ENCODE results near the gene CRIM1. TPM values are rescaled to one million over a fixed set of nuclear protein-coding genes. Genes with fewer than 3 reads are reported as not detected.

Gene CRIM1
- polyA plus RNA-seq, 3 donors from 2014 or later = 1.9 to 3.3 (median 3.0) TPM

- H3K9me3 Mint-ChIP-seq = no peaks in the 10 kb centered on the region
- no peaks in the 10 kb centered on the region for H3K36me3 Mint-ChIP-seq
- peaks cover 0 to 3% of the 10 kb centered on the region in 2 donors for H3K4me1 Mint-ChIP-seq
- no peaks in the 10 kb centered on the region for H3K27me3 Mint-ChIP-seq (ENCODE audit: low read depth in 3 of 3)
- no peak overlapping the region for H3K4me3 Mint-ChIP-seq
- DNase-seq = no peak
- H3K27ac Mint-ChIP-seq = no peak overlapping the region
Observed at GRCh38 chr2:36404318-36404717, 48.7 kb downstream of the CRIM1 start.

DNA sequence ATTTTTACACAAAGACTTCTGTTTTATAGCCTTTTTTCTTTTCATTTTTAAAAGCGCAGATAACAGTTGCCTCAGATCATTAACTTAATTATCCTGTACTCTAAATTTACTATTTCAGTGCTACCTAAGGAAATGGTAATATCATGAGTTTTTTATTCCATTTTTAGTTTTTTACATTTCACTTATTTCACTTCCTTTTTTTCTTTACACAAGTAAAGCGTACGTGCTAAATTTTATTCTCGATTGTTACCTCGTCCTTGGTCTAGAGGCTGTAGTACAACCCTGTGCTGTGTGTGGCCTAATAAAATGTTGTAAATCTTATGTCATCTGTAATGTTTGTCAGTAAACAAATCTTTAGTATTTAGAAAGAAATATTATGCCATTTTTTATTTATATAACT is 49.2 kb downstream of the CRIM1 start:
- Mint-ChIP-seq H3K4me1 (peaks cover 2 to 3% of the 10 kb centered on the region in 2 donors), H3K9me3 (no peaks in the 10 kb centered on the region), H3K4me3 (no peak overlapping the region), H3K27ac (no peak overlapping the region), H3K27me3 (ENCODE audit: low read depth in 3 of 3) (no peaks in the 10 kb centered on the region), H3K36me3 (no peaks in the 10 kb centered on the region)
- DNase-seq = no peak

DNA sequence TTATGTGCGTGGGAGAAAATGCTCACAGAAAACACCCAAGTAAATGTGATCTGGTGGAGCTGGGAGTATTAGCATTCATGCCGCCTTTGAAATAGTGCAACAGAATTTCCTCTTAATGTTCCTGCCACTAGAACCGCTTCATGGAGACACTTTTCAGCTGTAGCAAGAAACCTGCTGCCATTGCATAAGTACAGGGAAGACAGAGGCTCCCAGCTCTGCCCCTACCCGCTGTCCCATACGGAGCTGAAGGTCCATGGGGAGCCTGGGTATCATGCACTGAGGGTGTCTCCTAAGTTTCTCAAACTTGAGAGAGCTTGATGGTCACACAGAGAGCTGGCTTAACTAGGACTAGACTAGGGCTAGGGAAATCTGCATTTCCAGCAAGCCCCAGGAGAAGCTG is 49.6 kb downstream of the CRIM1 start:
- Mint-ChIP-seq H3K4me3 (no peak overlapping the region), H3K9me3 (no peaks in the 10 kb centered on the region), H3K36me3 (no peaks in the 10 kb centered on the region), H3K27ac (no peak overlapping the region), H3K4me1 (peaks cover 3 to 6% of the 10 kb centered on the region in 2 donors), H3K27me3 (ENCODE audit: low read depth in 3 of 3) (no peaks in the 10 kb centered on the region)
- no peak for DNase-seq

GRCh38 chr2:36406296-36406695 is 50.7 kb downstream of the CRIM1 start:
- Mint-ChIP-seq H3K4me3 (no peak overlapping the region), H3K36me3 (no peaks in the 10 kb centered on the region), H3K9me3 (no peaks in the 10 kb centered on the region), H3K27ac (no peak overlapping the region), H3K27me3 (ENCODE audit: low read depth in 3 of 3) (no peaks in the 10 kb centered on the region), H3K4me1 (peaks cover 3 to 16% of the 10 kb centered on the region in 2 donors)
- no peak for DNase-seq

- no peaks in the 10 kb centered on the region for H3K27me3 Mint-ChIP-seq (ENCODE audit: low read depth in 3 of 3)
- no peak overlapping the region for H3K4me3 Mint-ChIP-seq
- H3K27ac Mint-ChIP-seq = no peak overlapping the region
- no peak for DNase-seq
- H3K9me3 Mint-ChIP-seq = no peaks in the 10 kb centered on the region
- H3K36me3 Mint-ChIP-seq = no peaks in the 10 kb centered on the region
- peaks cover 3 to 19% of the 10 kb centered on the region in 2 donors for H3K4me1 Mint-ChIP-seq
Observed at GRCh38 chr2:36407413-36407812, 51.8 kb downstream of the CRIM1 start.

DNA sequence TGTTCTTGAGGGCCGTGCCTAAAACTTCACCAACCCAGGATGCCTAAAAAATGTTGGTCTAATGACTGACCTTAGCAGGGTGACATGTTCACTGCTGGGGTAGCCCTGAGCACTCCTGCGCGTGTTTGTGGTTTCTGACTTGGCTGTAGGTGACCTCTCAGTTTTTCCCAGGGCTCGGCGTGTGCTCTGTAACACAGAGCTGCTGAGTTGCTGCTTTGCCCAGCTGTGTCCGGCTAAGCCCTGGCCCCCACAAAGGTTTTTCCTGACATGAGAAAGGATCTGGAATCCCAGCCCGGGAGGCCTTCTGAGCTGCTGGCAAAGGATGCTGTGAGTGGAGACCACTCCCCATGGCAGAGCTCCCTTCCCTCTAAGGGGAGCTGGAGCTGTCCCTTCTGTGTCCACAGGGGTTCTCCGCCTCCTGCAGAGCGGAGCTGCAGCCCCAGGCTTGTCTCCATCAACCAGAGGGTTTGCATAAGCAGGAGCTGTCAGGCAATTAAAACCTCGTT is 52.7 kb downstream of the CRIM1 start:
- no peak for DNase-seq
- Mint-ChIP-seq H3K36me3 (no peaks in the 10 kb centered on the region), H3K27ac (no peak overlapping the region), H3K4me3 (no peak overlapping the region), H3K4me1 (peaks cover 3 to 19% of the 10 kb centered on the region in 2 donors), H3K27me3 (ENCODE audit: low read depth in 3 of 3) (no peaks in the 10 kb centered on the region), H3K9me3 (no peaks in the 10 kb centered on the region)

DNA sequence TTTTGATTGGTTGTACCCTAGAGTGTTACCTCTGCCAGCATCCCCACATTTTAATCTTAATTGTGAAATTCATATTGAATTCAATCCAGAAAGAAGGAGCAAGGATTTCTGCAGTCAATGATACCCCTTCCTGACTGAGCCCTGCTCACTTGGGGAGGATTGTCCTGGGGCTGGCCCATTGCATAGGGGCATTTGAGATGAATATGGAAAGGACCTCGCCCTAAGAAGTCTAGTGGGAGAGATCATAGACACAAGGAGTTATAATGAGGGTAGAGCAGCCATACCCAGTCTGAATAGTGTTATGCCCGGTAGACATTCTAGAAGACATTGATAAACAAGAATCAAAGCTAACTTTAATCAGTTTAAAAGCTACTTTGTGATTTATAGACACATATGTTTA is 53.8 kb downstream of the CRIM1 start:
- H3K36me3 Mint-ChIP-seq = no peaks in the 10 kb centered on the region
- no peak for DNase-seq
- H3K4me1 Mint-ChIP-seq = peaks cover 2 to 19% of the 10 kb centered on the region in 2 donors
- H3K9me3 Mint-ChIP-seq = no peaks in the 10 kb centered on the region
- no peak overlapping the region for H3K4me3 Mint-ChIP-seq
- H3K27me3 Mint-ChIP-seq (ENCODE audit: low read depth in 3 of 3) = no peaks in the 10 kb centered on the region
- no peak overlapping the region for H3K27ac Mint-ChIP-seq

- Mint-ChIP-seq H3K4me1 (peaks cover 0 to 19% of the 10 kb centered on the region in 2 donors), H3K27me3 (ENCODE audit: low read depth in 3 of 3) (peaks cover 0 to 2% (median 0%) of the 10 kb centered on the region in 3 donors), H3K4me3 (no peak overlapping the region), H3K27ac (no peak overlapping the region), H3K9me3 (no peaks in the 10 kb centered on the region), H3K36me3 (peaks cover 0 to 4% (median 0%) of the 10 kb centered on the region in 3 donors)
- DNase-seq = no peak
Observed at GRCh38 chr2:36409935-36410334, 54.4 kb downstream of the CRIM1 start.

- H3K27ac Mint-ChIP-seq = no peak overlapping the region
- H3K36me3 Mint-ChIP-seq = peaks cover 0 to 4% (median 0%) of the 10 kb centered on the region in 3 donors
- no peak overlapping the region for H3K4me3 Mint-ChIP-seq
- DNase-seq = no peak
- H3K9me3 Mint-ChIP-seq = no peaks in the 10 kb centered on the region
- peaks cover 0 to 2% (median 0%) of the 10 kb centered on the region in 3 donors for H3K27me3 Mint-ChIP-seq (ENCODE audit: low read depth in 3 of 3)
- peaks cover 0 to 19% of the 10 kb centered on the region in 2 donors for H3K4me1 Mint-ChIP-seq
Observed at GRCh38 chr2:36410681-36411080, 55.1 kb downstream of the CRIM1 start.

- peaks cover 0 to 4% (median 0%) of the 10 kb centered on the region in 3 donors for H3K36me3 Mint-ChIP-seq
- no peak overlapping the region for H3K27ac Mint-ChIP-seq
- DNase-seq = no peak
- H3K4me3 Mint-ChIP-seq = no peak overlapping the region
- no peaks in the 10 kb centered on the region for H3K9me3 Mint-ChIP-seq
- peaks cover 0 to 2% (median 0%) of the 10 kb centered on the region in 3 donors for H3K27me3 Mint-ChIP-seq (ENCODE audit: low read depth in 3 of 3)
- H3K4me1 Mint-ChIP-seq = peaks cover 0 to 19% of the 10 kb centered on the region in 2 donors
Observed at GRCh38 chr2:36411962-36412444, 56.4 kb downstream of the CRIM1 start.

GRCh38 chr2:36413218-36413617 is 57.6 kb downstream of the CRIM1 start:
- DNase-seq = no peak

GRCh38 chr2:36414307-36414706 is 58.7 kb downstream of the CRIM1 start:
- H3K27me3 Mint-ChIP-seq (ENCODE audit: low read depth in 3 of 3) = peaks cover 0 to 3% (median 0%) of the 10 kb centered on the region in 3 donors
- H3K4me1 Mint-ChIP-seq = peaks cover 0 to 19% of the 10 kb centered on the region in 2 donors
- no peak for DNase-seq
- no peaks in the 10 kb centered on the region for H3K9me3 Mint-ChIP-seq
- no peak overlapping the region for H3K4me3 Mint-ChIP-seq
- peaks cover 0 to 8% (median 0%) of the 10 kb centered on the region in 3 donors for H3K36me3 Mint-ChIP-seq
- peak overlapping the region in 1 of 6 donors; percentile 41 for H3K27ac Mint-ChIP-seq

More at GRCh38 chr2:36413218-36413617, 57.6 kb downstream of the CRIM1 start:
- Mint-ChIP-seq H3K9me3 (no peaks in the 10 kb centered on the region), H3K36me3 (peaks cover 0 to 8% (median 0%) of the 10 kb centered on the region in 3 donors), H3K27ac (no peak overlapping the region), H3K27me3 (ENCODE audit: low read depth in 3 of 3) (peaks cover 0 to 2% (median 0%) of the 10 kb centered on the region in 3 donors), H3K4me1 (peaks cover 0 to 19% of the 10 kb centered on the region in 2 donors), H3K4me3 (no peak overlapping the region)

- Mint-ChIP-seq H3K4me3 (no peak overlapping the region), H3K9me3 (no peaks in the 10 kb centered on the region), H3K36me3 (peaks cover 0 to 8% (median 0%) of the 10 kb centered on the region in 3 donors), H3K27ac (no peak overlapping the region), H3K4me1 (peaks cover 0 to 11% of the 10 kb centered on the region in 2 donors), H3K27me3 (ENCODE audit: low read depth in 3 of 3) (peaks cover 0 to 3% (median 0%) of the 10 kb centered on the region in 3 donors)
- DNase-seq = no peak
Observed at GRCh38 chr2:36415381-36416022, 59.9 kb downstream of the CRIM1 start.

- no peak for DNase-seq
- H3K4me1 Mint-ChIP-seq = peaks cover 0 to under 1% of the 10 kb centered on the region in 2 donors
- H3K4me3 Mint-ChIP-seq = no peak overlapping the region
- no peak overlapping the region for H3K27ac Mint-ChIP-seq
- peaks cover 0 to 8% (median 0%) of the 10 kb centered on the region in 3 donors for H3K36me3 Mint-ChIP-seq
- H3K27me3 Mint-ChIP-seq (ENCODE audit: low read depth in 3 of 3) = peaks cover 0 to 3% (median 0%) of the 10 kb centered on the region in 3 donors
- no peaks in the 10 kb centered on the region for H3K9me3 Mint-ChIP-seq
Observed at GRCh38 chr2:36416370-36417165, 61.0 kb downstream of the CRIM1 start.

Measured in immature natural killer cell (primary cell).